ENCODE measurements around the gene SLC43A3. TPM values are rescaled to one million over a fixed set of nuclear protein-coding genes. Genes with fewer than 3 reads are reported as not detected.

The SLC43A3 gene
- total and polyA plus RNA-seq, 9 of the 15 experiments (the other 6 are each of a cell fraction or from before 2014, with no cell fraction given), result 63.7 to 281 (median 139) TPM

DNA sequence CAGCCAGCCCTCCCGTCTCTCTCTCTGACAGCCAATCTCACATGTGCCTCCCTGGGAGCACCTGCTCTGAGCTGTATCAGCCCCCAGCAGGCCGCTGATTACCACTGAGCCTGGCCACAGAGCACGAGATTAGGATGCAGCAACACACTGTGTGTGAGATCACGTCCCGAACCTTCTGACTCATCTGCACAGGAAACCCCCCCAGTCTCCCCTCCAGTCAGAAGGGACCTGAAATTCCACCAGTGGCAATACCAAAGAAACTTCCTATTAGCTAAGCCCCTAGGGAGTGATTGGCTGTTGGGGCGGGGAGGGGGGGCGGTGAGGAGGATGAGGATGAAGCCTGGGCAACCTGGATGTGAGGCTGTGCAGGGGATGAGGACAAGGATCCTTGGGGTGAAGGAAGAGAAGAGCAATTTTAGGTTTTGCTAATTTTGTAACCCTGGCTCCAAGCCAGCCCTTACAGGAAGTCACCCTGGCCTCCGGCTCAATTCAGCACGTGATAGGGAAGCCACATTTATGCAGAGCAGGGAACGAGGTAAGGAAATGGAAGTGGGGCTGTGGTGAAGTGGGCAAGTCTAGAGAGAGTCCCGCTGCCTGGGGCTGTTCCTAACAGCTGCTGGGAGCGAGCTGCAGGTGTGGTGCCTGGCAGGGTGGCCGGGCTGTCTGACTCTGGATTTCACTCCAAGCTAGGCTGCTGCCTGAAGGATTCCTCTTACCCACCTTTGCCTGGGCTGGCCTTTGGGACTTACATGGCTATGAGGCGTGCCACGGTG is 1.9 kb downstream of the SLC43A3 start (continued):
- TF ChIP-seq, protein P1, sequence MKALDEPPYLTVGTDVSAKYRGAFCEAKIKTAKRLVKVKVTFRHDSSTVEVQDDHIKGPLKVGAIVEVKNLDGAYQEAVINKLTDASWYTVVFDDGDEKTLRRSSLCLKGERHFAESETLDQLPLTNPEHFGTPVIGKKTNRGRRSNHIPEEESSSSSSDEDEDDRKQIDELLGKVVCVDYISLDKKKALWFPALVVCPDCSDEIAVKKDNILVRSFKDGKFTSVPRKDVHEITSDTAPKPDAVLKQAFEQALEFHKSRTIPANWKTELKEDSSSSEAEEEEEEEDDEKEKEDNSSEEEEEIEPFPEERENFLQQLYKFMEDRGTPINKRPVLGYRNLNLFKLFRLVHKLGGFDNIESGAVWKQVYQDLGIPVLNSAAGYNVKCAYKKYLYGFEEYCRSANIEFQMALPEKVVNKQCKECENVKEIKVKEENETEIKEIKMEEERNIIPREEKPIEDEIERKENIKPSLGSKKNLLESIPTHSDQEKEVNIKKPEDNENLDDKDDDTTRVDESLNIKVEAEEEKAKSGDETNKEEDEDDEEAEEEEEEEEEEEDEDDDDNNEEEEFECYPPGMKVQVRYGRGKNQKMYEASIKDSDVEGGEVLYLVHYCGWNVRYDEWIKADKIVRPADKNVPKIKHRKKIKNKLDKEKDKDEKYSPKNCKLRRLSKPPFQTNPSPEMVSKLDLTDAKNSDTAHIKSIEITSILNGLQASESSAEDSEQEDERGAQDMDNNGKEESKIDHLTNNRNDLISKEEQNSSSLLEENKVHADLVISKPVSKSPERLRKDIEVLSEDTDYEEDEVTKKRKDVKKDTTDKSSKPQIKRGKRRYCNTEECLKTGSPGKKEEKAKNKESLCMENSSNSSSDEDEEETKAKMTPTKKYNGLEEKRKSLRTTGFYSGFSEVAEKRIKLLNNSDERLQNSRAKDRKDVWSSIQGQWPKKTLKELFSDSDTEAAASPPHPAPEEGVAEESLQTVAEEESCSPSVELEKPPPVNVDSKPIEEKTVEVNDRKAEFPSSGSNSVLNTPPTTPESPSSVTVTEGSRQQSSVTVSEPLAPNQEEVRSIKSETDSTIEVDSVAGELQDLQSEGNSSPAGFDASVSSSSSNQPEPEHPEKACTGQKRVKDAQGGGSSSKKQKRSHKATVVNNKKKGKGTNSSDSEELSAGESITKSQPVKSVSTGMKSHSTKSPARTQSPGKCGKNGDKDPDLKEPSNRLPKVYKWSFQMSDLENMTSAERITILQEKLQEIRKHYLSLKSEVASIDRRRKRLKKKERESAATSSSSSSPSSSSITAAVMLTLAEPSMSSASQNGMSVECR (CRISPR knock-in tag; IDR thresholded peaks at IDR 0.05), result peak; percentile 87
- TF ChIP-seq POLR2AphosphoS2 (IDR thresholded peaks at IDR 0.05; ENCODE audit: low read length) (no peak), ZNF253 (CRISPR knock-in tag; conservative IDR thresholded peaks at IDR 0.05) (no peak), ZFP36 (IDR thresholded peaks at IDR 0.05; ENCODE audit: low read depth, low read length, partially characterized antibody) (no peak), MTA3 (IDR thresholded peaks at IDR 0.05; ENCODE audit: borderline replicate concordance) (0 out of 2 replicates have a peak, but pooled peaks have one; percentile 54), ZNF695 (CRISPR knock-in tag; IDR thresholded peaks at IDR 0.05) (no peak), SP2 (IDR thresholded peaks at IDR 0.05; ENCODE audit: extremely low read depth, low read depth, low read length, poor library complexity, severe bottlenecking) (no peak), ZNF408 (CRISPR knock-in tag; IDR thresholded peaks at IDR 0.05; ENCODE audit: low read depth) (no peak), ZNF445 (CRISPR knock-in tag; IDR thresholded peaks at IDR 0.05; ENCODE audit: low read depth) (no peak), GABPA (tag; conservative IDR thresholded peaks at IDR 0.05; ENCODE audit: low read depth) (peak; percentile 77)
- TF ChIP-seq, protein P2, sequence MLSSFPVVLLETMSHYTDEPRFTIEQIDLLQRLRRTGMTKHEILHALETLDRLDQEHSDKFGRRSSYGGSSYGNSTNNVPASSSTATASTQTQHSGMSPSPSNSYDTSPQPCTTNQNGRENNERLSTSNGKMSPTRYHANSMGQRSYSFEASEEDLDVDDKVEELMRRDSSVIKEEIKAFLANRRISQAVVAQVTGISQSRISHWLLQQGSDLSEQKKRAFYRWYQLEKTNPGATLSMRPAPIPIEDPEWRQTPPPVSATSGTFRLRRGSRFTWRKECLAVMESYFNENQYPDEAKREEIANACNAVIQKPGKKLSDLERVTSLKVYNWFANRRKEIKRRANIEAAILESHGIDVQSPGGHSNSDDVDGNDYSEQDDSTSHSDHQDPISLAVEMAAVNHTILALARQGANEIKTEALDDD (IDR thresholded peaks at IDR 0.05), result no peak
- TF ChIP-seq, protein P3, sequence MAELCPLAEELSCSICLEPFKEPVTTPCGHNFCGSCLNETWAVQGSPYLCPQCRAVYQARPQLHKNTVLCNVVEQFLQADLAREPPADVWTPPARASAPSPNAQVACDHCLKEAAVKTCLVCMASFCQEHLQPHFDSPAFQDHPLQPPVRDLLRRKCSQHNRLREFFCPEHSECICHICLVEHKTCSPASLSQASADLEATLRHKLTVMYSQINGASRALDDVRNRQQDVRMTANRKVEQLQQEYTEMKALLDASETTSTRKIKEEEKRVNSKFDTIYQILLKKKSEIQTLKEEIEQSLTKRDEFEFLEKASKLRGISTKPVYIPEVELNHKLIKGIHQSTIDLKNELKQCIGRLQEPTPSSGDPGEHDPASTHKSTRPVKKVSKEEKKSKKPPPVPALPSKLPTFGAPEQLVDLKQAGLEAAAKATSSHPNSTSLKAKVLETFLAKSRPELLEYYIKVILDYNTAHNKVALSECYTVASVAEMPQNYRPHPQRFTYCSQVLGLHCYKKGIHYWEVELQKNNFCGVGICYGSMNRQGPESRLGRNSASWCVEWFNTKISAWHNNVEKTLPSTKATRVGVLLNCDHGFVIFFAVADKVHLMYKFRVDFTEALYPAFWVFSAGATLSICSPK (IDR thresholded peaks at IDR 0.05; ENCODE audit: borderline replicate concordance), result no peak
- TF ChIP-seq, protein P4, sequence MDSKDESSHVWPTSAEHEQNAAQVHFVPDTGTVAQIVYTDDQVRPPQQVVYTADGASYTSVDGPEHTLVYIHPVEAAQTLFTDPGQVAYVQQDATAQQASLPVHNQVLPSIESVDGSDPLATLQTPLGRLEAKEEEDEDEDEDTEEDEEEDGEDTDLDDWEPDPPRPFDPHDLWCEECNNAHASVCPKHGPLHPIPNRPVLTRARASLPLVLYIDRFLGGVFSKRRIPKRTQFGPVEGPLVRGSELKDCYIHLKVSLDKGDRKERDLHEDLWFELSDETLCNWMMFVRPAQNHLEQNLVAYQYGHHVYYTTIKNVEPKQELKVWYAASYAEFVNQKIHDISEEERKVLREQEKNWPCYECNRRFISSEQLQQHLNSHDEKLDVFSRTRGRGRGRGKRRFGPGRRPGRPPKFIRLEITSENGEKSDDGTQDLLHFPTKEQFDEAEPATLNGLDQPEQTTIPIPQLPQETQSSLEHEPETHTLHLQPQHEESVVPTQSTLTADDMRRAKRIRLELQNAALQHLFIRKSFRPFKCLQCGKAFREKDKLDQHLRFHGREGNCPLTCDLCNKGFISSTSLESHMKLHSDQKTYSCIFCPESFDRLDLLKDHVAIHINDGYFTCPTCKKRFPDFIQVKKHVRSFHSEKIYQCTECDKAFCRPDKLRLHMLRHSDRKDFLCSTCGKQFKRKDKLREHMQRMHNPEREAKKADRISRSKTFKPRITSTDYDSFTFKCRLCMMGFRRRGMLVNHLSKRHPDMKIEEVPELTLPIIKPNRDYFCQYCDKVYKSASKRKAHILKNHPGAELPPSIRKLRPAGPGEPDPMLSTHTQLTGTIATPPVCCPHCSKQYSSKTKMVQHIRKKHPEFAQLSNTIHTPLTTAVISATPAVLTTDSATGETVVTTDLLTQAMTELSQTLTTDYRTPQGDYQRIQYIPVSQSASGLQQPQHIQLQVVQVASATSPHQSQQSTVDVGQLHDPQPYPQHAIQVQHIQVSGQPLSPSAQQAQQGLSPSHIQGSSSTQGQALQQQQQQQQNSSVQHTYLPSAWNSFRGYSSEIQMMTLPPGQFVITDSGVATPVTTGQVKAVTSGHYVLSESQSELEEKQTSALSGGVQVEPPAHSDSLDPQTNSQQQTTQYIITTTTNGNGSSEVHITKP (IDR thresholded peaks at IDR 0.05; ENCODE audit: partially characterized antibody), result peak; percentile 27

All from K562 (cell line).